Neutrophil (primary cell): Measurements from ENCODE around the gene RTN4.

Source experiments
- H3K27ac ChIP-seq: fragments of 200-600 bp; sonication (generic); 2 replicates; pipeline ENCODE4 v1.5.1; 2016; ENCODE audit warnings: mild to moderate bottlenecking, moderate library complexity
- H3K27me3 ChIP-seq: fragments of 200-600 bp; sonication (generic); 2 replicates; pipeline ENCODE4 v1.6.0; 2016; ENCODE audit warnings: mild to moderate bottlenecking
- H3K36me3 ChIP-seq: fragments of 200-600 bp; sonication (generic); 2 replicates; pipeline ENCODE4 v1.5.1; 2017
- H3K4me1 ChIP-seq, 2 experiments: fragments of 200-600 bp in 1 of 2; sonication (generic) in 1 of 2; 1 replicate in 1 of 2; 2 replicates in 1 of 2; pipeline versions ENCODE4 v1.5.1 to v1.6.1; 2013 to 2016; ENCODE audit warnings: low read depth in 1 of 2, low read length in 1 of 2, mild to moderate bottlenecking in 1 of 2, moderate library complexity in 1 of 2; ENCODE audit not compliant: control insufficient read depth in 1 of 2, insufficient read depth in 1 of 2
- H3K4me3 ChIP-seq, 2 experiments: fragments of 200-600 bp in 1 of 2; sonication (generic) in 1 of 2; 1 replicate in 1 of 2; 2 replicates in 1 of 2; pipeline ENCODE4 v1.5.1; 2013 to 2016; ENCODE audit warnings: low read depth in 1 of 2, low read length in 1 of 2, mild to moderate bottlenecking in 1 of 2, moderate library complexity in 1 of 2
- H3K9me3 ChIP-seq: fragments of 200-600 bp; sonication (generic); 2 replicates; pipeline ENCODE4 v1.5.1; 2016
- TF ChIP-seq, protein P1 (sequence below): fragments of 200-600 bp; sonication (generic); IDR thresholded peaks from 2 replicates; pipeline ENCODE4 v1.5.1; 2016; ENCODE audit warnings: antibody characterized with exemption

RTN4 gene

DNA sequence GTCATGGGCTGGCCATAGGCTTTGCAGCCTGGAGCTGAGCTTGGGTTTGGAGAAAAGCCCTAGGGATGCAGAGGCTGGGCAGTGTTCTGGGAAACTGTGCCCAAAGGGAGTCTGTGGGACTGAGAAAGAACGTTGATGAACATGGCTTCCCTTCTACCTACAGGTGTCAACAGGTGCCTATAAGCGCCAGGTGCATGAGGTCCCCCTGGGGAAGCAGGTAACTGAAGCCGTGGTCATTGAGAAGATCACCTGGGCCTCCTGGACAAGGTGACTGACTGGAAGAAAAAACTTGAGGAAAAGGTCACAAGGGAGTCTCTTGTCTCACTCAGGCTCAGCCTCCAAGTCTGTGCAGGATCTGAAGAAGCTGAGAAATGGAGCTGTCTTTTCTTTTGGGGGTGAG lies 83.4 kb downstream of the RTN4 start:
- Histone ChIP-seq H3K4me1 (no peaks in the 10 kb centered on the region), H3K9me3 (no peaks in the 10 kb centered on the region), H3K36me3 (peaks cover 44% of the 10 kb centered on the region), H3K4me3 (no peak overlapping the region), H3K27me3 (no peaks in the 10 kb centered on the region), H3K27ac (no peak overlapping the region)
- TF ChIP-seq, protein P1, sequence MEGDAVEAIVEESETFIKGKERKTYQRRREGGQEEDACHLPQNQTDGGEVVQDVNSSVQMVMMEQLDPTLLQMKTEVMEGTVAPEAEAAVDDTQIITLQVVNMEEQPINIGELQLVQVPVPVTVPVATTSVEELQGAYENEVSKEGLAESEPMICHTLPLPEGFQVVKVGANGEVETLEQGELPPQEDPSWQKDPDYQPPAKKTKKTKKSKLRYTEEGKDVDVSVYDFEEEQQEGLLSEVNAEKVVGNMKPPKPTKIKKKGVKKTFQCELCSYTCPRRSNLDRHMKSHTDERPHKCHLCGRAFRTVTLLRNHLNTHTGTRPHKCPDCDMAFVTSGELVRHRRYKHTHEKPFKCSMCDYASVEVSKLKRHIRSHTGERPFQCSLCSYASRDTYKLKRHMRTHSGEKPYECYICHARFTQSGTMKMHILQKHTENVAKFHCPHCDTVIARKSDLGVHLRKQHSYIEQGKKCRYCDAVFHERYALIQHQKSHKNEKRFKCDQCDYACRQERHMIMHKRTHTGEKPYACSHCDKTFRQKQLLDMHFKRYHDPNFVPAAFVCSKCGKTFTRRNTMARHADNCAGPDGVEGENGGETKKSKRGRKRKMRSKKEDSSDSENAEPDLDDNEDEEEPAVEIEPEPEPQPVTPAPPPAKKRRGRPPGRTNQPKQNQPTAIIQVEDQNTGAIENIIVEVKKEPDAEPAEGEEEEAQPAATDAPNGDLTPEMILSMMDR, result no peak

DNA sequence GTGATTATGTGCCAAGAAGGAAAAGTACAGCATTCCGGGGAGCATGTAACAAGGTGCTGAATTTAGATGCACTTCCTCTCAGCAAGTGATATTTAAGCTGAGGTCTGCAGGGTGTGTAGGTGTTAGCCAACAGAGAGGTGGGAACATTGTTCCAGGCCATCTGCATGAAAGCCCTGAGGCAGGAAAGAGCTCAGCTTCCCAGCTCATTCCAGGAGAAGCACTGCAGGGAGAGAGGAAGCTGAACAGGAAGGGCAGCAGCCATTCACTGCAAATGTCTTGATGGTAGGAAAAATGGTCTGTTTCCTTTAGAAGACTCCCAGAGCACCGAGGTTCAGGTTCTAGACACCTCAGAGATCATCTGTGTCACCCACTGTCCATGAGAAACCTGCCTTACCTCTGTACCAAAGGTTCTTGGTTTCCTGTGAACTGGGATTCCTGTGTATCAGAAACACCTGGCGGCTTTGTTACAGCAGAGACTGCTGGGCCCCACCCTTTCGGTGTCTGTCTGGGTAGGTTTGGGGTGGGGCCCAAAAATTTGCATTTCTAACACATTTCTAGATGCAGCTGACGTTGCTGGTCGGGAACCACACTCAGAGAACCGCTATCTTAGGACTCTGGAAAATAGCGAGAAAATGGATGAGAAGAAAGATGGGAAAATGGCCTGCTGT lies 84.0 kb downstream of the RTN4 start:
- no peak overlapping the region for H3K4me3 ChIP-seq
- TF ChIP-seq, protein P1, result no peak
- H3K9me3 ChIP-seq, result no peaks in the 10 kb centered on the region
- H3K4me1 ChIP-seq, result no peaks in the 10 kb centered on the region
- no peaks in the 10 kb centered on the region for H3K27me3 ChIP-seq
- H3K36me3 ChIP-seq, result peaks cover 38% of the 10 kb centered on the region
- no peak overlapping the region for H3K27ac ChIP-seq

DNA sequence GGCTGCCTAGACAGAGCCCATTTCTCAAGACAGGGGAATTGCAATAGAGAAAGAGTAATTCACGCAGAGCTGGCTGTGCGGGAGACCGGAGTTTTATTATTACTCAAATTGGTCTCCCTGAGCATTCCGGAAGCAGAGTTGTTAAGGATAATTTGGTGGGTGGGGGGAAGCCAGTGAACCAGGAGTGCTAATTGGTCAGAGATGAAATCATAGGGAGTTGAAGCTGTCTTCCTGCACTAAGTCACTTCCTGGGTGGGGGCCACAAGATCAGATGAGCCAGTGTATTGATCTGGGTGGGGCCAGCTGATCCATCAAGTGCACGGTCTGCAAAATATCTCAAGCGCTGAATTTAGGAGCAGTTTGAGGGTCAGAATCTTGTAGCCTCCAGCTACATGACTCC lies 84.8 kb downstream of the RTN4 start:
- Histone ChIP-seq H3K4me1 (no peaks in the 10 kb centered on the region), H3K36me3 (peaks cover 30% of the 10 kb centered on the region), H3K9me3 (no peaks in the 10 kb centered on the region), H3K27ac (no peak overlapping the region), H3K4me3 (no peak overlapping the region), H3K27me3 (no peaks in the 10 kb centered on the region)
- TF ChIP-seq, protein P1, result no peak

DNA sequence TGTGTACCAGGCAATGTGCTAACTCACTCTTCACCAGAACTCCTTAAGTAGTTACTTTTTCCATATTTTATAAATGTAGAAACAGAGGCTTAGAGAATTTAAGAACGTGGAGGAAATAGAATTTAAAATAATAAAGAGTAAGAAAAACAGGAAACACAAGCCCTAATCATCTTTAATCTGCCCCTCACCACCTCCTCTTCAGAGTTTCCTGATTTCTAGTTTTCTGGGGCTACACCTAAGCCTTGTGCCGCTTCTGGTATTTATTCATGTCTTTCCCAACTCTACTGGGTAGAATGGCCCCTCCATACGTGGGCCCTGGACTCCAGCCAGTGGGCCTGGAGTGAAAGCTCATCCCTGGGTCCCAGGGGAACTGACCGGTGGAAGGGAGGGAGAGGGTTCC lies 85.4 kb downstream of the RTN4 start:
- Histone ChIP-seq H3K36me3 (peaks cover 23% of the 10 kb centered on the region), H3K9me3 (no peaks in the 10 kb centered on the region), H3K27ac (no peak overlapping the region), H3K4me3 (no peak overlapping the region), H3K27me3 (no peaks in the 10 kb centered on the region), H3K4me1 (no peaks in the 10 kb centered on the region)
- TF ChIP-seq, protein P1, result no peak

DNA sequence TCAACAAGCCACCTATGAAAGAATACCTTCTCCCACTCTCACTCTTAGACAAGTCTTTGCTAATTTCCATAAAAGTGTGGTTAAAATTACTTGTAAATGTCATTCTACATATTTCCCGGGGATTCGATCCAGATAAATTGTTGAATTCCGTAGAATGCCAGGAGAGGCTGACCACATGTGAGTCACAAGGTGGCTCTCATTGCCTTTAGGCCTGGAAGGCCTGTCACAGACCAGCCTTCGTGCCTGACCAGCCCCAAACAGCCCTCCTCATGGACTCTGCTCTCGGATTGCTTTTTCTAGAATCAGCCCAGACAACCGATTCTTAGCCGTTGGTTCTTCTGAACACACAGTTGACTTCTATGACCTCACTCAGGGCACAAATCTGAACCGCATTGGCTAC lies 86.0 kb downstream of the RTN4 start:
- H3K27ac ChIP-seq, result no peak overlapping the region
- no peak overlapping the region for H3K4me3 ChIP-seq
- TF ChIP-seq, protein P1, result no peak
- H3K27me3 ChIP-seq, result no peaks in the 10 kb centered on the region
- H3K9me3 ChIP-seq, result no peaks in the 10 kb centered on the region
- H3K36me3 ChIP-seq, result peaks cover 18% of the 10 kb centered on the region
- no peaks in the 10 kb centered on the region for H3K4me1 ChIP-seq
